ENCODE results near the gene ZNF585A.
"Not testable (repeated sequence)": the region's sequence is repeated elsewhere in the genome, so short reads cannot be mapped to it uniquely, and the experiment has no call there.

The ZNF585A gene

DNA sequence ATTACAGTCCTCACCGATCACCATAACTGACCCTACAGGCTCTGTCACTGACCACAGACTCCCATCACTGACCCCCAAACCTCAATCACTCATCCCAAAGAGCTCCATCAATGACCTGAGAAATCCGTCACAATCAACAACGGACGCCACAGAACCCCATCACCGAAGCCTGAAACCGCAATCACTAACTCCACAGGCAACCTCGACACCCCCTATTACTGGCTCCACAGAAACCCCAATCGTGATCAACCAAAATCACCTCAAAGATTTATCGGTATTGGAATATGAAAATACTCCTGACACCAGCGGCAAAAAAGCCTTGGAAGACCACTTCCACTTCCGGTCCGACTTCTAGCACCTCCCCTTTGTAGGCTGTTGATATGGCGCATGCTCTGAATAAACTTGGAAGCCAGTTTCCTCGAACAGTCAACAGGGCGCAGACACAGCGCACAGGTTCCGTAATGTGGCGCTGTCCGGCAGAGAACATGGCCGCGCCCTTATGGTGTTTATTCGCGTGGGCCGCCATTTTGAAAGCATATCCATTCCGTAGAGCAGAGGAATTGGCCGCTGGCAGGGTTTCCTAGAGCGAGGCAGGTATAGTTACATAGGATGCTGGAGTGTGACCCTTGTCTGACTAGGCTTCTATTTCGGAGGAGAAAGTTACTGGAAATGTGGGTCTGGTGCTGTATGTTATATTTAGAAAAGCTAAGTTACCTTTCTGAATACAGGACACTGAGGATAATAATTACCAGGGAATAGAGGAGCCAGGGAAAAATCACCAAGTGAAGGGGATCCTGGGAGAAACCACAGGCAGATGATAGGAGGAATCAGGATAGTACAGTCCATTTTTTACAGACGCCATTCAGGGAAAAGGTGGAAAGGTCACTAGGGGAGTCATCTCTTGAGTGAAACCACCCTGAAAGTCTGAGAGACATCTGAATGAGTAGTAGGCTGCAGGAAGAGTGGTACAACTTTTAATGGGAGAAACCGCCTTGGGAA is at the start of gene ZNF585A:
Gene ZNF585A, minus strand, starts transcription at position 328 of the 999 bp plus-strand sequence. CDS start 2,785 bp downstream, outside the sequence.
- peak; percentile 96 for DNase-seq

DNA sequence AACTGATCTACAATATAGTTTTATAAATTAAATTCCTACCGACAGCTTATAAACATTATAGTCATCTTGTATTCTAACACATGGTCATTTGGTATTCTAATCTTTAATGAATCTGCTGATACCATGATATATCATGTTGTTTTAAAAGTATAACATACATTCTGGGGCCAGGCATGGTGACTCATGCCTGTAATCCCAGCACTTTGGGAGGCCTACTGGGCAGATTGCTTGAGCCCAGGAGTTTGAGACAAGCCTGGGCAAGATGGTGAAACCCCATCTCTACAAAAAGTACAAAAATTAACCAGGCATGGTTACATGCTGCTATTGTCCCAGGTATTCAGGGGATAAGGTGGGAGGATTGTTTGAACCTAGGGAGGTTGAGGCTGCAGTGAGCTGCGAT is 48.6 kb upstream of the ZNF585A start:
- no peak for DNase-seq

DNA sequence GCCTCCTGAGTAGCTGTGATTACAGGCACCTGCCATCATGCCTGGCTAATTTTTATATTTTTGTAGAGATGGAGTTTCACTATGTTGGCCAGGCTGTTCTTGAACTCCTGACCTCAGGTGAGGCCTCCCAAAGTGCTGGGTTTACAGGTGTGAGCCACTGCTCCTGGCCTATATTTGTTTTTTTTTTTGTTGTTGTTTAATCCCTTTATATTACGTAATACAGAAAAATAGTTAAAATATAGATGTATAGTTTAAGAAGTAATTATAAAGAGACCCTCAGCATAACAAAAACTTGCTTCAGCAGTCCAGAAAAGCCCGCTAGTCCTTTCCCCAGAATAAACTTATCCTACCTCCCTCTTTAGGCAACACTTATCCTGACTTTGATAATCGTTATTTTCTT is 47.9 kb upstream of the ZNF585A start:
- DNase-seq = no peak

DNA sequence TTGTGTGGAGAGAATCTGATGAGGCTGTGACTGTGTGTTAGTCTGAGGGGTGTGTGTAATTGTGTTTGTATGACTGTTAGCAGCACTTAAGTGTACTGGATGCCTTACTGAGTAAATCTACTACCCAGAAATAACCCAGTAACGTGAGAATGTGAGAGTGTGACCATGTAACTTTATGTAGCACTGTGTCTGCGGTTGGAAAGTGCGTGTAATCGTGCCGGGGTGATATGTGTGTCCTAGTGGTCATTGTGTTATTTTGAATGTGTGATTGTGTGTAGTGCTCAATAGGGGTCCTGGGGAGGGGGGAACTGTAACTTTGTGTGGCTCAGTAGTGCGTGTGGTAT is 46.1 kb upstream of the ZNF585A start:
- DNase-seq = peak; percentile 11

DNA sequence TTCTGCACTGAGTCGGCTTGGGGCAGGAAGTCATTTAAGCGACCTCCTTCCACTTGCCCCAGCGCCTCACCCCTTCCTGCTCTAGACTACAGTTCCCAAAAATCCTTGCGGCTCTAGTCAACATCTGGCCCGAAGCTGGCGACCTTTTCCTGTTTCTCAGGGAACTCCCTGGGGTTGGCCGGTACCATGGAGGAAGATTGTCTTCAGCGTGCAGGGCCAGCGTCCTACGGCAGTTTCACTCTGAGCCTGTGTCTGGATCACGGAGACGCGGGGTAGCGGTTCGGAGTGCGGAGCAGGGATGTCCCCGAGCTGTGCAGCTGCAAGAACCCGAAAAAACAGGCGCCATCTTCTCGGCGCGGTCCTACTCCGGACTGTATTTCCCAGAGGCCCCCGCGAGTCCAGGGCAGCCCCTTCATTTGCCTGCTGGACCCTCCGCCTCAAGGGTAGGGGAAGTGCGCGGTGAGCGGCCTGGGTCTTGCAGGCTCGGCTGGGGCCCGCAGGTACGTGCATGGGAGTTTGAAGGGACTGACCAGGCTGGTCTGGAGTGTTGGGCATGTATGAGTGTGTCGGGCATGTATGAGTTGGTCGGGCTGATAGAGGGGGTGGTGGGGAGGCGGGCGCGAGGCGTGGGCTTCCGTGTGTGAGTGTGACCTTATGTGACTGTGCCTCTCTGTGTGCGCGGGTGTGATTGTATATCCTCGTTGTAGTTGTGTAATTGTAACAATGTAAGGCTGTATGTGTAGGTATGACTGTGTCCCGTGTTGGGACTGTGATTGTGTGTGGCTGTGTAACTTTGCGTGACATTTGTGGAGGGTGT is 45.5 kb upstream of the ZNF585A start, which contains the start of gene ZNF383:
Gene ZNF383, plus strand, starts transcription at position 440 of the 817 bp plus-strand sequence. CDS start 12,240 bp downstream, outside the sequence.
- DNase-seq = peak; percentile 88

DNA sequence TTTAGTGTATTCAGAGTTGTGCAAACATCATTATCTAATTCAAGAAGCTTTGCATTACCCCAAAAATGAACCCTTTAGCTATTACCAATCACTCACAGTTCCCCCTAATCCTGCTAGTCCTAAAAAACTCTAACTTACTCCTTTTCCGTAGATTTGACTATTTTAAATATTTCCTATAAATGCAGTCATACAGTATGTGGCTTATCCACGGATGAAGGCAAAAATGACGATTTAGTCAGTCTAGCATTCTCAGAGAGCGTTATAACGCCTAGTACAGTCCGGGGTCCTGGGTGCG is 44.9 kb upstream of the ZNF585A start:
- no peak for DNase-seq

DNA sequence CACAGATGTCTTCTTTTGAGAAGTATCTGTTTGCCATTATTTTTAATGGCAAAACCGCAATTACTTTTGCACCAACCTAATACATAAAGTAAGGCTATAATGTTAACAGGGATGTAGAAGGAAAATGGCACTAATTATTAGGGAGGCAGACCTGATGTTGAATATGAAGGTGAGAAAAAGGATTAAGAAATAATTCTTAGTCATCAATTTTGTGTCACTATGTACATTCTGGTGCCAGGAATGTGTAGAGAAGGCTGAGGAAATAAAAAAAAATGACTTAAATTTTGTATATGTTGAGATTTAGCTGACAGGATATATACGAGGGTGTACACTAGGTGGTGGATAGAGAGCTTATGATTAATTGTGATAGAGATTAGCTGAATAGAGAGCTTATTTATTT is 25.3 kb upstream of the ZNF585A start:
- no peak for DNase-seq

DNA sequence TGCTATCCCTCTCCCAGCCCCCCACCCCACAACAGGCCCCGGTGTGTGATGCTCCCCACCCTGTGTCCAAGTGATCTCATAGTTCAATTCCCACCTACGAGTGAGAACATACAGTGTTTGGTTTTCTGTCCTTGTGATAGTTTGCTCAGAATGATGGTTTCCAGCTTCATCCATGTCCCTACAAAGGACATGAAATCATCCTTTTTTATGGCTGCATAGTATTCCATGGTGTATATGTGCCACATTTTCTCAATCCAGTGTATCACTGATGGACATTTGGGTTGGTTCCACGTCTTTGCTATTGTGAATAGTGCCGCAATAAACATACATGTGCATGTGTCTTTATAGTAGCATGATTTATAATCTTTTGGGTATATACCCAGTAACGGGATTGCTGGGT is 24.6 kb upstream of the ZNF585A start:
- DNase-seq = not testable (repeated sequence)

DNA sequence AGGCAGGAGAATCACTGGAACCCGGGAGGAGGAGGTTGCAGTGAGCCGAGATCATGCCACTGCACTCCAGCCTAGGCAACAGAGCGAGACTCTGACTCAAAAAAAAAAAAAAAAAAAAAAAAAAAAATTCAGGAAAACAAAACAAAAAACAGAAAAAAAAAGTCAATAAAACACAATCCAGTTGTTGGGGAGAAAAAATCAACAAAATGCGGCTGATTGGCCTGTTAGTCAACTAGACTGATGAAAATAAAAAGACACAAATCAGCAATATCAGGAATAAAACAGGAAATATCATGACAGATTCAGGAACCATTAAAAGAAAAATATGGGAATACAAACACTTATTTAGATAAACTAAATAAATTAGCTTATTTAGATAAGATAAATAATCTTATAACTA is 22.8 kb upstream of the ZNF585A start:
- not testable (repeated sequence) for DNase-seq

DNA sequence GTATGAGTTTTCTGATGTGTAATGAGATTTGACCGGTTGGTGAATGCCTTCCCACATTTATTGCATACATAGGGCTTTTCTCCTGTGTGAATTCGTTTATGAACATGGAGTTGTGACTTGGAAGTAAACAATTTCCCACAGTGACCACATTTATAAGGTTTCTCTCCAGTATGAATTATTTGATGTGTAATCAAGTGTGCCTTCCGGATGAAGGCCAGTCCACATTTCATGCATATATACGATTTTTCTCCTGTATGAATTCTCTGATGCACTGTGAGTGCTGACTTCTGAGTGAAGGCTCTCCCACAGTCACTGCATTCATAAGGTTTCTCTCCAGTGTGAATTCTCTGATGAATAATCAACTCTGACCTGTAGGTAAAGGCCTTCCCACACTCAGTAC is 13.6 kb upstream of the ZNF585A start:
- DNase-seq = not testable (repeated sequence)

DNA sequence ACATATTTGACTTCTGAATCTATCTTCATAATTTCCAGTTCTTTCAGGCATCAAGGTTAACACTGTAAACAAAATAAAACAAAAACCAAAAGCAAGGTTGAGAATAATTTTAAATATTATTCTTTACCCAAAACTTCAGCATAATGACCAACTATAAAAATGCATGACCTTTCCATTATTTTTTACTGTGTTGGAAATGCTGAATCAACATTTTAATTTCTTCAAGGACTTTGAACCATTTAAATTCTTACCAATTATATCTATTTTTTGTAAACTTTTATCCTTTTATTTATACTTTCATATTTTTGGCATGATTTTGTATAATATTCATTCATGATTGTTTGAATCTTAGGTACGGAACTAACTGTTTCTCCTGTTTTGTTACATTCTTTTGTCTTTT is 6.9 kb downstream of the ZNF585A start:
- no peak for DNase-seq

DNA sequence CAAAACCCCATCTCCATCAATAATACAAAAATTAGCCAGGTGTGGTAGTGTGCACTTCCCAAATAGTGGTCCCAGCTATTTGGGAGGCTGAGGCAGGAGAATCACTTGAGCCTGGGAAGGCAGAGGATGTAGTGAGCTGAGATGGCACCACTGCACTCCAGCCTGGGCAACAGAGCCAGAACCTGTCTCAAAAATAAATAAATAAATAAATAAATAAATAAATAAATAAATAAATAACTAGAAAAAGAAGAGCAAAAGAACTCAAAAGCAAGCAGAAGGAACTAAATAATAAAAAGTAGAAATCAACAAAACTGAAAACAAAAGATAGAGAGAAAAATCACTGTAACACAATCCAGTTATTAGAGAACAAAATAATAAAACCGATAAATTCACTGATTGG is 12.3 kb downstream of the ZNF585A start:
- DNase-seq = no peak

DNA sequence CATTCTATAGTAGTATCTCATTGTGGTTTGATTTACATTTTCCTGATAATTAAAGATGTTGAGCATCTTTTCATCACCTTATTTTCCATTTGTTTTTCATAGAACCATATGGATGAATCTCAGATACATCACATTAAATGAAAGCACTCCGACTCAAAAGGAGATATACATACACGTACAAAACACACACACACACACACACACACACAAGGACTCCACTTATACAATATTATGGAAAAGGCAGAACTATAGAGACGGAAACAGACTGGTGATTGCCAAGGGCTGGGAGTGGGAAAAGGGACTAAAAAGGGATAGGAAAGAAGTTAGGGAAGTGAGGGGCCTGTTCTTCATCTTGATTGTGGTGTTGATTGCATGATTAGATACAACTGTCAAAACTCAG is 24.3 kb downstream of the ZNF585A start:
- no peak for DNase-seq

DNA sequence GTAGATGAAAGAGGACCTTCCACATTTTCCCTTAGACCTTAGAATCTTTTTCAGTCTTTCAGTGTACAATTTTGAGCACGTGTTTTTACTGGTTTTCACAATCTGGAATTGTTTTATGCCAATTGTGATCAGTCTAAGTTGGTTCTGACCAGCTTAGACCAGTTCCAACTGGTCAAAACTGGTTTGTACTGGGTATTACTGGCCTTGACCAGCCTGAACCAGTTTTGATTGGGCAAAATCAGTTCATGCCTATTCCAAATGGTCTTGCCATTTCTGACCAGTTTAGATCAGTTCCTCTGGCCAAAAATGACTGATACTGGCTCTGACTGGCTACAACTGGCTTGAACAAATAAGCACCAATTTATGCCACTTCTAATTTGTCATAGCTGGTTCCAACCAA is 36.4 kb downstream of the ZNF585A start:
- no peak for DNase-seq

DNA sequence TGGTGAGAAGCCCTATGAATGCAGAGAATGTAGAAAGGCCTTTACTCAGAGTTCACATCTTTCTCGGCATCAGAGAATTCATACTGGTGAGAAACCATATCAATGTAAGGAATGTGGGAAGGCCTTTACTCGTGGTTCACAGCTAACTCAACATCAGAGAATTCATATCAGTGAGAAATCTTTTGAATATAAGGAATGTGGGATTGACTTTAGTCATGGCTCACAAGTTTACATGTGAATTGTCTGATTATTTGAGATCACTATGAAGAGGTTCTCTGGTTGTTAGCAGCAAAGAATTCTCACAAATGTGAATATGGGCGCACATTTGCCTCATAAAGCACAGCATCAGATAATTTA is 43.7 kb downstream of the ZNF585A start:
- DNase-seq = no peak

DNA sequence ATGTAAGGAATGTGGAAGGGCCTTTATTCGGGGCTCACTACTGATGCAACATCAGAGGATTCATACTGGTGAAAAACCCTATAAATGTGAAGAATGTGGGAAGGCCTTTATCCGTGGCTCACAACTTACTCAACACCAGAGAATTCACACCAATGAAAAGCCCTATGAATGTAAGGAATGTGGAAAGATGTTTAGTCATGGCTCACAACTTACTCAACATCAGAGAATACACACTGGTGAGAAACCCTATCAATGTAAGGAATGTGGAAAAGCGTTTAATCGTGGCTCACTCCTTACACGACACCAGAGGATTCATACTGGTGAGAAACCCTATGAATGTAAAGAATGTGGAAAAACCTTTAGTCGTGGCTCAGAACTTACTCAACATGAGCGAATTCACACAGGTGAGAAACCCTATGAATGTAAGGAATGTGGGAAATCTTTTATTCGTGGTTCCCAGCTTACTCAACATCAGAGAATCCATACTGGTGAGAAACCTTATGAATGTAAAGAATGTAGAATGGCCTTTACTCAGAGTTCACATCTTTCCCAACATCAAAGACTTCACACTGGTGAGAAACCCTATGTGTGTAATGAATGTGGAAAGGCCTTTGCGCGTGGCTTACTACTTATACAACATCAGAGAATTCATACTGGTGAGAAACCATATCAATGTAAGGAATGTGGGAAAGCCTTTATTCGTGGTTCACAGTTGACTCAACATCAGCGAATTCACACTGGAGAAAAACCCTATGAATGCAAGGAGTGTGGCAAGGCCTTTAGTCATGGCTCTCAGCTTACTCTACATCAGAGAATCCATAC is 44.3 kb downstream of the ZNF585A start:
- no peak for DNase-seq

DNA sequence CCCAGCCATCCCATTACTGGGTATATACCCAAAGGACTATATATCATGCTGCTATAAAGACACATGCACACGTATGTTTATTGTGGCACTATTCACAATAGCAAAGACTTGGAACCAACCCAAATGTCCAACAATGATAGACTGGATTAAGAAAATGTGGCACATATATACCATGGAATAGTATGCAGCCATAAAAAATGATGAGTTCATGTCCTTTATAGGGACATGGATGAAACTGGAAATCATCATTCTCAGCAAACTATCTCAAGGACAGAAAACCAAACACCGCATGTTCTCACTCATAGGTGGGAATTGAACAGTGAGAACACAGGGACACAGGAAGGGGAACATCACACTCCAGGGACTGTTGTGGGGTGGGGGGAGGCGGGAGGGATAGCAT is 50.4 kb downstream of the ZNF585A start:
- DNase-seq = not testable (repeated sequence)

DNA sequence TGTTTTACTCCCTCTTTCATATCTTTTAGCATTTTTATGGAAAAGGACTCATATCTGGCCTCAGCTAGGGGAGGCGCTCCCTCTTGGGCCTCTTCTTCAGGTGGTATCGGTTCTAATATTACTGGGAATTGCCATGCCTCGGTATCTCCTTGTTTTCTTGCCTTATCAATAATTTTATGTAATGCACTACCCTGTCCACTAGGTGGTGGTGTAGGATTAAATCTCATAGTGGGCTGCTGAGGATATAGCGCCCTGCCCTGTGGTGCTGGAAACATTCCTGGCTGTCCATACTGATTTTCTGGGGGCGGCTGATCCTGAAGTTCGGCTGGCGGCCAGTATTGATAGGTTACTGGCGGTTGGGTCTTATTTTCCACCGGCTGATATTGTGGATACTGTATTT is 58.5 kb downstream of the ZNF585A start:
- no peak for DNase-seq

DNA sequence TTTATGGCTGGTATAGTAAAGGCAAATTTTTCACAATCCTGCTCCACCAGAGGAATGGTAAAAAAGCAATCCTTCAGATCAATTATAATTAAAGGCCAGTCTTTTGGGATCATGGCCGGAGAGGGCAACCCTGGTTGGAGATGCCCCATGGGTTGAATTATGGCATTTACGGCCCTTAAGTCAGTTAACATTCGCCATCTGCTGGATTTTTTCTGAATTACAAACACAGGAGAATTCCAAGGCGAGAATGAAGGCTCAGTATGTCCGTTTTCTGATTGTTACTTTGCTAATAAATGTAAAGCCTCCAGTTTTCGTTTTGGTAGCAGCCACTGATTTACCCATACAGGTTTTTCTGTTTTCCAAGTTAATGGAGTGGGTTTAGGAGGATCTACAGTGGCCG is 60.7 kb downstream of the ZNF585A start:
- peak; percentile 5 for DNase-seq

DNA sequence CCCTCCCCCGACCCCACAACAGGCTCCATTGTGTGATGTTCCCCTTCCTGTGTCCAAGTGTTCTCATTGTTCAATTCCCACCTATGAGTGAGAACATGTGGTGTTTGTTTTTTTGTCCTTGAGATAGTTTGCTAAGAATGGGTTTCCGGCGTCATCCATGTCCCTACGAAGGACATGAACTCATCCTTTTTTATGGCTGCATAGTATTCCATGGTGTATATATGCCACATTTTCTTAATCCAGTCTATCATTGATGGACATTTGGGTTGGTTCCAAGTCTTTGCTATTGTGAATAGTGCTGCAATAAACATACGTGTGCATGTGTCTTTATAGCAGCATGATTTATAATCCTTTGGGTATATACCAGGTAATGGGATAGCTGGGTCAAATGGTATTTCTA is 68.4 kb downstream of the ZNF585A start:
- not testable (repeated sequence) for DNase-seq

DNA sequence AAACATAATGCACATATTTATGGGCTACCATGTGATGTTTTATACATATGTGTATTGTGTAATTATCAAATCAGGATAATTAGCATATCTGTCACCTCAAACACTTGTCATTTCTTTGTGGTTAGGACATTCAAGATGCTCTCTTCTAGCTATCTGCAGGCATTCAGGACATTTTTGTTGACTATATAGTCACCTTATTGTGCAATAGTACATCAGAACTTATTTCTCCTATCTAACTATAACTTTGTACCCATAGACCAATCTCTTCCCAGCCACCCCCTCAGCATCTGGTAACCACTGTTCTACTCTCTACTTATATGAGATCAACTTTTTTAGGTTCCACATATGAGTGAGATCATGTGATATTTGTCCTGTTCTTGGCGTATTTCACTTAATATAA is 73.9 kb downstream of the ZNF585A start:
- DNase-seq = no peak

DNA sequence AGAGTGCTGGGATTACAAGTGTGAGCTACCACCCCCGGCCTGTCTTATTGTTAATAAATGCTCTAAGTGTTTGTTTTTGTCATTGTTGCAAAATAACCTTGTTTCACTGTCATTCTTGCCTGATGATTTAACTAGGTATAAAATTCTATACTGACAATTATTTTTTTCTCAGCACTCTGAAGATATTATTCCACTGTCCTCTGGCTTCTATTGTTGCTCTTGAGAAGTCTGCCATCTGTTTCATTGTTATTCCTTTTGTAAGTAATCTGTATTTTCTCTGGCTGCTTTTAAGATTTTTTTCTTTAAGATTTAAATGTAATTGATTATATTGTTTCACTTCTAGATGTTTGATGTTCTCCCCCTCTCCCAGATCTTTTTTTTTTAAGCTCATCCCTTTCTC is 76.6 kb downstream of the ZNF585A start:
- no peak for DNase-seq

Data from CD4-positive, alpha-beta T cell treated with Interleukin-17A for 1 hour (primary cell).